HEK293T (cell line): Measurements from ENCODE around the gene TCF19.

ENCODE experiments used
- FOXA1 ChIP-seq: fragments of 450-650 bp; IDR thresholded peaks from 2 replicates; pipeline ENCODE4 v1.6.1; 2016; ENCODE audit warnings: mild to moderate bottlenecking
- SP1 ChIP-seq: fragments of 450-650 bp; IDR thresholded peaks from 2 replicates; pipeline ENCODE4 v1.6.1; 2017

DNA sequence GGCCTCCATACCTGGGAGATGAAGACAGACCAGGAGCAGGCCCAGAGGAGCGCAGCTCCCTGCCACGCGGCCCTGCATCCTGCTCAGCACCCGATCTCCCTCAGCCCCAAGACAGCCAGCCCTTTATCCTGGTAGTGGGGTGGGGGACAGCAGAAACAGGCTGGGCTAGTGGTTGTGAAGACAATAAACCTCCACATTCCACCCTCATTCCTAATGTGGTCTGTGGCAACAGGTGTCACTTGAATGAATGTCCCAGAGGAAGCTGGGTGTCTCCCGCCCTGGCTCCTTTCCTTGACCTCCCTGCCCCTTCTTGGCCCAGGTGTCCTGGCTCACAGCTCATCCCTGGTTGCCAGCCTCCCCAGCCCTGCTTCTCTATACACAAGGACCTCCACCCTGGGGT is 45.9 kb upstream of the TCF19 start, which contains the start of gene C6orf15:
- TF ChIP-seq FOXA1 (no peak), SP1 (no peak)
